ENCODE measurements around the gene SOCS3. TPM values are rescaled to one million over a fixed set of nuclear protein-coding genes. Genes with fewer than 3 reads are reported as not detected.

Gene SOCS3
- total and polyA plus RNA-seq, 10 of the 15 experiments (the other 5 are each of a cell fraction or from before 2014, with no cell fraction given) = 0.05 to 3.9 (median 1.0) TPM

GRCh38 chr17:78360371-78361224 is 721 bp upstream of the SOCS3 start:
- no peak for FAIRE-seq
- 0 out of 4 replicates have a peak, but pooled peaks cover 0 to 5% of the 10 kb centered on the region in 2 experiments for H3K27me3 ChIP-seq (replicated peaks in 1 of 2; ENCODE audit: control insufficient read depth in 2 of 2, insufficient read depth in 2 of 2, low read length in 1 of 2)
- CTCF ChIA-PET = interaction anchor here (0.5 to 6.6 kb wide), 22 partner anchors 9 to 340 kb away, joined by 3 to 96 read pairs (median 4); no protein-coding TSS in a partner anchor
- SMC1A ChIA-PET (ENCODE audit: uncharacterized antibody, unreplicated experiment) = interaction anchor here (0.6 to 6.1 kb wide), 13 partner anchors 14 to 109 kb away, joined by 3 to 26 read pairs (median 3); no protein-coding TSS in a partner anchor
- ATAC-seq = peak; percentile 57
- peak overlapping the region; percentile 99 for H3K4me2 ChIP-seq (ENCODE audit: control insufficient read depth, insufficient read depth)
- peaks cover 8% of the 10 kb centered on the region for H3K79me2 ChIP-seq (ENCODE audit: control insufficient read depth, insufficient read depth, low read length)
- no peaks in the 10 kb centered on the region for H3K9me3 ChIP-seq (replicated peaks; ENCODE audit: control insufficient read depth, insufficient read depth, low read length)
- intact Hi-C loops (cut with micrococcal nuclease; ENCODE audit: unreplicated experiment) (loop anchor here (1.0 to 2.0 kb wide), 4 partner anchors 18 to 72 kb away; partner anchors contain the start of gene PGS1), in situ Hi-C loops (cut with MboI) (loop anchor here (5.0 kb wide), 1 partner anchor 62 kb away; no protein-coding TSS in a partner anchor)
- H3K36me3 ChIP-seq (ENCODE audit: control insufficient read depth in 2 of 2, insufficient read depth in 2 of 2, low read length in 1 of 2) = no peaks in the 10 kb centered on the region; a peak in 1 of 4 replicates
- H4K20me1 ChIP-seq (ENCODE audit: control insufficient read depth, insufficient read depth) = no peaks in the 10 kb centered on the region
- WGBS (ENCODE audit: insufficient coverage, insufficient replicate concordance, low lambda C conversion rate, missing lambda C conversion rate) = 8% methylated on average over 35 of the region's 49 CpGs
- peak overlapping the region; percentile 66 for H3K9ac ChIP-seq (ENCODE audit: control insufficient read depth, insufficient read depth, low read length)
- peaks cover 32% of the 10 kb centered on the region for H3K4me1 ChIP-seq (ENCODE audit: control insufficient read depth, insufficient read depth, low read length)
- H2AFZ ChIP-seq (ENCODE audit: control insufficient read depth, low read depth, low read length) = peak overlapping the region; percentile 66
- POLR2A ChIA-PET = interaction anchor here (0.8 to 1.1 kb wide), 2 partner anchors 21 to 45 kb away, joined by 3 to 5 read pairs; no protein-coding TSS in a partner anchor
- RAD21 ChIA-PET (ENCODE audit: unreplicated experiment) = interaction anchor here (0.6 to 5.3 kb wide), 13 partner anchors 9 to 340 kb away, joined by 3 to 52 read pairs (median 5); no protein-coding TSS in a partner anchor
- BruUV-seq (replicated peaks) = no TSS peak
- no peak for DNase-seq (ENCODE audit: low read depth, low spot score)
- peak overlapping the region; percentile 80 for H3K4me3 ChIP-seq
- H3K27ac ChIP-seq (ENCODE audit: control insufficient read depth, insufficient read depth) = peak overlapping the region; percentile 31
- TF ChIP-seq HDAC6 (IDR thresholded peaks at IDR 0.05; ENCODE audit: unreplicated experiment) (no peak), MLLT1 (IDR thresholded peaks at IDR 0.05) (0 out of 2 replicates have a peak, but pooled peaks have one; percentile 24), GATAD2B (conservative IDR thresholded peaks at IDR 0.05; ENCODE audit: low read depth) (peak; percentile 89), CEBPZ (IDR thresholded peaks at IDR 0.05; ENCODE audit: low read depth, low read length) (no peak), EGR1 (IDR thresholded peaks at IDR 0.05; ENCODE audit: borderline replicate concordance in 1 of 2, low read depth in 2 of 2, low read length in 2 of 2) (no peak), NFYA (IDR thresholded peaks at IDR 0.05; ENCODE audit: borderline replicate concordance, low read depth, low read length) (no peak), LARP7 (IDR thresholded peaks at IDR 0.05) (peak; percentile 83), HDAC2 (IDR thresholded peaks at IDR 0.05) (no peak), HSF1 (IDR thresholded peaks at IDR 0.05; ENCODE audit: low read depth, low read length) (no peak), BCLAF1 (IDR thresholded peaks at IDR 0.05) (no peak), PML (IDR thresholded peaks at IDR 0.05; ENCODE audit: low read length) (no peak), RFX5 (IDR thresholded peaks at IDR 0.05; ENCODE audit: low read depth, low read length) (no peak), ZBED1 (IDR thresholded peaks at IDR 0.05; ENCODE audit: borderline replicate concordance) (no peak)
